Activated CD8-positive, alpha-beta T cell treated with anti-CD3 and anti-CD28 coated beads, Interleukin-2, amount 10 ng/mL, durations not matched to agents 7 days and 5 days (primary cell): Measurements from ENCODE around the gene FARSB. TPM values are rescaled to one million over a fixed set of nuclear protein-coding genes. Genes with fewer than 3 reads are reported as not detected.

Experiments used
- ATAC-seq: fragments of 150-1000 bp; cut with Tn5 transposase; one replicate; pipeline ENCODE4 v1.10.0; 2021; ENCODE audit warnings: moderate library complexity
- CTCF ChIA-PET: fragments of 350-600 bp; sonication (Branson Sonifier 250); formaldehyde crosslinking; loops from one replicate; lab custom pipeline; 2021; ENCODE audit warnings: antibody characterized with exemption; lab: Charles Lee
- POLR2A ChIA-PET: fragments of 350-600 bp; sonication (Branson Sonifier 250); formaldehyde crosslinking; loops from one replicate; lab custom pipeline; 2021; ENCODE audit warnings: antibody characterized with exemption; lab: Charles Lee
- DNase-seq: peaks from one replicate; pipeline ENCODE4 v3.0.0-alpha.2; 2020
- H3K27ac Mint-ChIP-seq: one replicate; pipeline ENCODE4 v1.8.0; 2021; ENCODE audit warnings: mild to moderate bottlenecking, mixed read lengths
- H3K27me3 Mint-ChIP-seq: one replicate; pipeline ENCODE4 v1.8.0; 2021; ENCODE audit warnings: low read depth, mixed read lengths
- H3K36me3 Mint-ChIP-seq: one replicate; pipeline ENCODE4 v1.8.0; 2021; ENCODE audit warnings: low read depth, mixed read lengths
- H3K4me1 Mint-ChIP-seq: one replicate; pipeline ENCODE4 v1.8.0; 2021; ENCODE audit warnings: low read depth, mixed read lengths
- H3K4me3 Mint-ChIP-seq: one replicate; pipeline ENCODE4 v1.8.0; 2021; ENCODE audit warnings: mild to moderate bottlenecking, mixed read lengths
- H3K9me3 Mint-ChIP-seq: one replicate; pipeline ENCODE4 v1.8.0; 2022; ENCODE audit warnings: mixed read lengths; ENCODE audit not compliant: insufficient read depth
- total RNA-seq, 2 experiments: library from RNA; stranded (reverse); gene quantifications; one replicate each; pipeline ENCODE4 v1.2.3, GENCODE V29; 2021

Gene FARSB
- total RNA-seq, 2 experiments from 2014 or later: 26.9 to 28.0 TPM

- Mint-ChIP-seq H3K27ac (no peak overlapping the region), H3K36me3 (peaks cover 23% of the 10 kb centered on the region), H3K9me3 (no peaks in the 10 kb centered on the region), H3K4me1 (no peaks in the 10 kb centered on the region), H3K27me3 (no peaks in the 10 kb centered on the region), H3K4me3 (no peak overlapping the region)
- POLR2A ChIA-PET: no interaction called here
- no peak for ATAC-seq
- CTCF ChIA-PET: interaction anchor here (1.6 kb wide), 1 partner anchor 9 kb away, joined by 7 read pairs; no protein-coding TSS in a partner anchor
- DNase-seq: no peak
These were observed 32.1 kb downstream of the FARSB start for GRCh38 chr2:222623756-222624309.

- Mint-ChIP-seq H3K36me3 (peaks cover 25% of the 10 kb centered on the region), H3K4me3 (no peak overlapping the region), H3K4me1 (no peaks in the 10 kb centered on the region), H3K27ac (no peak overlapping the region), H3K27me3 (no peaks in the 10 kb centered on the region), H3K9me3 (no peaks in the 10 kb centered on the region)
- DNase-seq (no peak), ATAC-seq (no peak)
- ChIA-PET POLR2A (no interaction called here), CTCF (interaction anchor here (0.6 to 1.6 kb wide), 2 partner anchors 9 to 82 kb away, joined by 3 to 7 read pairs; no protein-coding TSS in a partner anchor)
These were observed 33.0 kb downstream of the FARSB start for GRCh38 chr2:222622910-222623309.

- Mint-ChIP-seq H3K36me3 (peaks cover 16% of the 10 kb centered on the region), H3K27ac (no peak overlapping the region), H3K27me3 (no peaks in the 10 kb centered on the region), H3K9me3 (no peaks in the 10 kb centered on the region), H3K4me3 (no peak overlapping the region), H3K4me1 (no peaks in the 10 kb centered on the region)
- ATAC-seq (no peak), DNase-seq (no peak)
- CTCF ChIA-PET: no interaction called here
- POLR2A ChIA-PET: no interaction called here
These were observed 34.0 kb downstream of the FARSB start for GRCh38 chr2:222621893-222622292.

- ChIA-PET CTCF (interaction anchor here (1.1 to 2.4 kb wide), 6 partner anchors 12 to 324 kb away, joined by 3 to 15 read pairs (median 4); no protein-coding TSS in a partner anchor), POLR2A (interaction anchor here (0.6 kb wide), 2 partner anchors 292 to 324 kb away, joined by 3 to 4 read pairs; no protein-coding TSS in a partner anchor)
- ATAC-seq: no peak
- Mint-ChIP-seq H3K36me3 (peaks cover 38% of the 10 kb centered on the region), H3K27ac (no peak overlapping the region), H3K4me3 (no peak overlapping the region), H3K9me3 (no peaks in the 10 kb centered on the region), H3K4me1 (no peaks in the 10 kb centered on the region), H3K27me3 (no peaks in the 10 kb centered on the region)
- no peak for DNase-seq
These were observed 40.6 kb downstream of the FARSB start for GRCh38 chr2:222615320-222615719.

- Mint-ChIP-seq H3K4me3 (no peak overlapping the region), H3K27ac (no peak overlapping the region), H3K36me3 (peaks cover 35% of the 10 kb centered on the region), H3K9me3 (no peaks in the 10 kb centered on the region), H3K27me3 (no peaks in the 10 kb centered on the region), H3K4me1 (no peaks in the 10 kb centered on the region)
- peak; percentile 71 for ATAC-seq
- CTCF ChIA-PET: interaction anchor here (0.9 to 2.4 kb wide), 8 partner anchors 10 to 589 kb away, joined by 3 to 15 read pairs (median 4); no protein-coding TSS in a partner anchor
- POLR2A ChIA-PET: no interaction called here
- peak; percentile 24 for DNase-seq
These were observed 42.1 kb downstream of the FARSB start for GRCh38 chr2:222613715-222614331.

- ChIA-PET CTCF (interaction anchor here (0.7 kb wide), 1 partner anchor 17 kb away, joined by 3 read pairs; no protein-coding TSS in a partner anchor), POLR2A (no interaction called here)
- Mint-ChIP-seq H3K4me3 (no peak overlapping the region), H3K27ac (no peak overlapping the region), H3K9me3 (no peaks in the 10 kb centered on the region), H3K27me3 (no peaks in the 10 kb centered on the region), H3K4me1 (no peaks in the 10 kb centered on the region), H3K36me3 (peaks cover 36% of the 10 kb centered on the region)
- ATAC-seq (no peak), DNase-seq (no peak)
These were observed 44.2 kb downstream of the FARSB start for GRCh38 chr2:222611684-222612083.

GRCh38 chr2:222610746-222611145 lies 45.1 kb downstream of the FARSB start:
- H3K27me3 Mint-ChIP-seq: no peaks in the 10 kb centered on the region
- H3K4me1 Mint-ChIP-seq: no peaks in the 10 kb centered on the region
- ATAC-seq: no peak
- ChIA-PET POLR2A (no interaction called here), CTCF (interaction anchor here (0.9 to 1.4 kb wide), 2 partner anchors 11 to 293 kb away, joined by 4 to 9 read pairs; no protein-coding TSS in a partner anchor)
- DNase-seq: no peak
- H3K36me3 Mint-ChIP-seq: peaks cover 35% of the 10 kb centered on the region
- no peak overlapping the region for H3K4me3 Mint-ChIP-seq
- H3K27ac Mint-ChIP-seq: no peak overlapping the region
- no peaks in the 10 kb centered on the region for H3K9me3 Mint-ChIP-seq

GRCh38 chr2:222609381-222609780 lies 46.5 kb downstream of the FARSB start:
- no peaks in the 10 kb centered on the region for H3K9me3 Mint-ChIP-seq
- no peak for ATAC-seq
- H3K4me1 Mint-ChIP-seq: no peaks in the 10 kb centered on the region
- CTCF ChIA-PET: no interaction called here
- H3K27ac Mint-ChIP-seq: no peak overlapping the region
- no peaks in the 10 kb centered on the region for H3K27me3 Mint-ChIP-seq
- peaks cover 34% of the 10 kb centered on the region for H3K36me3 Mint-ChIP-seq
- DNase-seq: no peak
- H3K4me3 Mint-ChIP-seq: no peak overlapping the region
- POLR2A ChIA-PET: interaction anchor here (0.7 kb wide), 1 partner anchor 31 kb away, joined by 3 read pairs; no protein-coding TSS in a partner anchor

- ChIA-PET POLR2A (no interaction called here), CTCF (no interaction called here)
- Mint-ChIP-seq H3K4me1 (no peaks in the 10 kb centered on the region), H3K36me3 (peaks cover 34% of the 10 kb centered on the region), H3K4me3 (no peak overlapping the region), H3K9me3 (no peaks in the 10 kb centered on the region), H3K27me3 (no peaks in the 10 kb centered on the region), H3K27ac (no peak overlapping the region)
- DNase-seq (no peak), ATAC-seq (no peak)
These were observed 47.8 kb downstream of the FARSB start for GRCh38 chr2:222608081-222608480.

- no peak overlapping the region for H3K27ac Mint-ChIP-seq
- H3K27me3 Mint-ChIP-seq: no peaks in the 10 kb centered on the region
- no peak overlapping the region for H3K4me3 Mint-ChIP-seq
- H3K36me3 Mint-ChIP-seq: peaks cover 25% of the 10 kb centered on the region
- DNase-seq (no peak), ATAC-seq (no peak)
- POLR2A ChIA-PET: no interaction called here
- CTCF ChIA-PET: no interaction called here
- no peaks in the 10 kb centered on the region for H3K9me3 Mint-ChIP-seq
- H3K4me1 Mint-ChIP-seq: no peaks in the 10 kb centered on the region
These were observed 49.6 kb downstream of the FARSB start for GRCh38 chr2:222606306-222606705.

- DNase-seq (no peak), ATAC-seq (no peak)
- peaks cover 17% of the 10 kb centered on the region for H3K36me3 Mint-ChIP-seq
- ChIA-PET POLR2A (interaction anchor here (0.6 to 0.7 kb wide), 2 partner anchors 271 to 1240 kb away, joined by 3 read pairs; no protein-coding TSS in a partner anchor), CTCF (interaction anchor here (1.1 kb wide), 1 partner anchor 10 kb away, joined by 5 read pairs; no protein-coding TSS in a partner anchor)
- no peaks in the 10 kb centered on the region for H3K4me1 Mint-ChIP-seq
- H3K9me3 Mint-ChIP-seq: no peaks in the 10 kb centered on the region
- H3K27ac Mint-ChIP-seq: no peak overlapping the region
- no peaks in the 10 kb centered on the region for H3K27me3 Mint-ChIP-seq
- H3K4me3 Mint-ChIP-seq: no peak overlapping the region
These were observed 51.0 kb downstream of the FARSB start for GRCh38 chr2:222604749-222605515.
